Panc1 (cell line): Measurements from ENCODE around the gene DST.

Source experiments
- CTCF ChIP-seq: fragments of 450-650 bp; IDR thresholded peaks from 2 replicates; pipeline ENCODE4 v1.5.1; 2017; ENCODE audit warnings: mild to moderate bottlenecking
- REST ChIP-seq, 2 experiments: IDR thresholded peaks; 2 replicates each; pipeline ENCODE4 v1.6.1; 2011 to 2012; ENCODE audit warnings: low read depth in 2 of 2, control low read depth in 1 of 2, low read length in 1 of 2, mild to moderate bottlenecking in 1 of 2, moderate library complexity in 1 of 2; ENCODE audit not compliant: insufficient read depth in 1 of 2

DNA sequence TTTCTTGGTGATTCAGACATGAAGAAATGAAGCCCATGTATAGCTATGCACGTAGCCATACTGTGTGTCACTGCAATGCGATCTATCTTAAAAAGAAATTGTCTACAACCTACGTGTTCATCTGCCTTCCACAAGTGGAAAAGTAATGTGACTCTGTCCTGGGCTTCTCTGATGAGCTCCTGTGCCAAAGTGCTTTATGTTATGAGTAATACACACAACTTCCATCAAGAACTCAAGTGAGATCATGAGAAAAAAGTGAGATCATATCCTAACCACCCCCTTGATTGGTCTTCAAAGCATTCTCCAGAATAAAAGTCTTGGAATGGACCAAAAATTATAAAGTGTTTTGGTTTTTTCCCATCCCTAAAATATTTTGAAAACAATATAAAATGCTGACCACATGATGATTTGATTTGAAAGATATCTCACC is 114.3 kb downstream of the DST start:
- TF ChIP-seq CTCF (no peak), REST (IDR thresholded peaks at IDR 0.05; ENCODE audit: insufficient read depth in 1 of 2, low read depth in 2 of 2, low read length in 1 of 2) (no peak)
